ENCODE measurements around the gene NR2F1. TPM values are rescaled to one million over a fixed set of nuclear protein-coding genes. Genes with fewer than 3 reads are reported as not detected.

Gene NR2F1
- total and polyA plus RNA-seq, 2 experiments from 2014 or later, result not detected

DNA sequence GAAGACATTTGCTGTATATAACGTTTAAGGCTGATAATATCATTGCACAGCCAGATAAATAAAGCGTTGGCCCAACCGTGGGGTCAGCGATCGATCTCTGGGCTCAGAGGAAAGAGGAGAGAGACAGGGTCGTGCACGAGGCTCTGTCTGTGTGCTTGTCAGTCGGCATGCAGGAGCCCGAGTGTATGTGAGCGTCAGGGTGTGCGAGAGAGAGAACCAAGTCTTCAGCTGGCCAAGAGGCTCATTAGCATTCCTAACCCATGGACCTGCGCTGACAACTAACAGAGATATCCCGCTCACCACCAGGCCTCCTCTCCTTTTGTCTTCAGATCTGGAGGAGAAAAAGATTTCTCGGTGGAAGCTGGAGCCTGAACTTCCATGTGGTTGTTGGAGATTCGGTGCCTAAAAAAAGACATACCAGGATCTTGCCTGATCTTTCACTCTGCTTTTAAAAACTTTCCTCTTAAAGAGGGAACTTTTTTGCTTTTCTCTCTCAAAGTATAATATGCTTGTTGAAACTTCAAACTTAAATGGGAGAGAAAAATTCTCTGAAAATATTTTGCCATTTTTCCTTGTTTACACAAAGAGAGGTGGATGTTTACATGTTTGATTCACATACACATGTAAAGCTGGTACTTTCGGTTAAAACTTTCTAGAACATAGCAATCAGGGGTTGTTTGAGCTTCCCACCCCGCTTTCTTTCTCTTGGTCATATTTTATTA lies 16.5 kb downstream of the NR2F1 start (continued):
- TF ChIP-seq, protein P1, sequence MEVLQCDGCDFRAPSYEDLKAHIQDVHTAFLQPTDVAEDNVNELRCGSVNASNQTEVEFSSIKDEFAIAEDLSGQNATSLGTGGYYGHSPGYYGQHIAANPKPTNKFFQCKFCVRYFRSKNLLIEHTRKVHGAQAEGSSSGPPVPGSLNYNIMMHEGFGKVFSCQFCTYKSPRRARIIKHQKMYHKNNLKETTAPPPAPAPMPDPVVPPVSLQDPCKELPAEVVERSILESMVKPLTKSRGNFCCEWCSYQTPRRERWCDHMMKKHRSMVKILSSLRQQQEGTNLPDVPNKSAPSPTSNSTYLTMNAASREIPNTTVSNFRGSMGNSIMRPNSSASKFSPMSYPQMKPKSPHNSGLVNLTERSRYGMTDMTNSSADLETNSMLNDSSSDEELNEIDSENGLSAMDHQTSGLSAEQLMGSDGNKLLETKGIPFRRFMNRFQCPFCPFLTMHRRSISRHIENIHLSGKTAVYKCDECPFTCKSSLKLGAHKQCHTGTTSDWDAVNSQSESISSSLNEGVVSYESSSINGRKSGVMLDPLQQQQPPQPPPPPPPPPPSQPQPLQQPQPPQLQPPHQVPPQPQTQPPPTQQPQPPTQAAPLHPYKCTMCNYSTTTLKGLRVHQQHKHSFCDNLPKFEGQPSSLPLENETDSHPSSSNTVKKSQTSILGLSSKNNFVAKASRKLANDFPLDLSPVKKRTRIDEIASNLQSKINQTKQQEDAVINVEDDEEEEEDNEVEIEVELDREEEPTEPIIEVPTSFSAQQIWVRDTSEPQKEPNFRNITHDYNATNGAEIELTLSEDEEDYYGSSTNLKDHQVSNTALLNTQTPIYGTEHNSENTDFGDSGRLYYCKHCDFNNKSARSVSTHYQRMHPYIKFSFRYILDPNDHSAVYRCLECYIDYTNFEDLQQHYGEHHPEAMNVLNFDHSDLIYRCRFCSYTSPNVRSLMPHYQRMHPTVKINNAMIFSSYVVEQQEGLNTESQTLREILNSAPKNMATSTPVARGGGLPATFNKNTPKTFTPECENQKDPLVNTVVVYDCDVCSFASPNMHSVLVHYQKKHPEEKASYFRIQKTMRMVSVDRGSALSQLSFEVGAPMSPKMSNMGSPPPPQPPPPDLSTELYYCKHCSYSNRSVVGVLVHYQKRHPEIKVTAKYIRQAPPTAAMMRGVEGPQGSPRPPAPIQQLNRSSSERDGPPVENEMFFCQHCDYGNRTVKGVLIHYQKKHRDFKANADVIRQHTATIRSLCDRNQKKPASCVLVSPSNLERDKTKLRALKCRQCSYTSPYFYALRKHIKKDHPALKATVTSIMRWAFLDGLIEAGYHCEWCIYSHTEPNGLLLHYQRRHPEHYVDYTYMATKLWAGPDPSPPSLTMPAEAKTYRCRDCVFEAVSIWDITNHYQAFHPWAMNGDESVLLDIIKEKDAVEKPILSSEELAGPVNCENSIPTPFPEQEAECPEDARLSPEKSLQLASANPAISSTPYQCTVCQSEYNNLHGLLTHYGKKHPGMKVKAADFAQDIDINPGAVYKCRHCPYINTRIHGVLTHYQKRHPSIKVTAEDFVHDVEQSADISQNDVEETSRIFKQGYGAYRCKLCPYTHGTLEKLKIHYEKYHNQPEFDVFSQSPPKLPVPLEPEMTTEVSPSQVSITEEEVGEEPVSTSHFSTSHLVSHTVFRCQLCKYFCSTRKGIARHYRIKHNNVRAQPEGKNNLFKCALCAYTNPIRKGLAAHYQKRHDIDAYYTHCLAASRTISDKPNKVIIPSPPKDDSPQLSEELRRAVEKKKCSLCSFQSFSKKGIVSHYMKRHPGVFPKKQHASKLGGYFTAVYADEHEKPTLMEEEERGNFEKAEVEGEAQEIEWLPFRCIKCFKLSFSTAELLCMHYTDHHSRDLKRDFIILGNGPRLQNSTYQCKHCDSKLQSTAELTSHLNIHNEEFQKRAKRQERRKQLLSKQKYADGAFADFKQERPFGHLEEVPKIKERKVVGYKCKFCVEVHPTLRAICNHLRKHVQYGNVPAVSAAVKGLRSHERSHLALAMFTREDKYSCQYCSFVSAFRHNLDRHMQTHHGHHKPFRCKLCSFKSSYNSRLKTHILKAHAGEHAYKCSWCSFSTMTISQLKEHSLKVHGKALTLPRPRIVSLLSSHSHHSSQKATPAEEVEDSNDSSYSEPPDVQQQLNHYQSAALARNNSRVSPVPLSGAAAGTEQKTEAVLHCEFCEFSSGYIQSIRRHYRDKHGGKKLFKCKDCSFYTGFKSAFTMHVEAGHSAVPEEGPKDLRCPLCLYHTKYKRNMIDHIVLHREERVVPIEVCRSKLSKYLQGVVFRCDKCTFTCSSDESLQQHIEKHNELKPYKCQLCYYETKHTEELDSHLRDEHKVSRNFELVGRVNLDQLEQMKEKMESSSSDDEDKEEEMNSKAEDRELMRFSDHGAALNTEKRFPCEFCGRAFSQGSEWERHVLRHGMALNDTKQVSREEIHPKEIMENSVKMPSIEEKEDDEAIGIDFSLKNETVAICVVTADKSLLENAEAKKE (CRISPR knock-in tag; IDR thresholded peaks at IDR 0.05), result no peak
- no peak for TF ChIP-seq CREB1 (CRISPR knock-in tag; IDR thresholded peaks at IDR 0.05; ENCODE audit: low read depth)

DNA sequence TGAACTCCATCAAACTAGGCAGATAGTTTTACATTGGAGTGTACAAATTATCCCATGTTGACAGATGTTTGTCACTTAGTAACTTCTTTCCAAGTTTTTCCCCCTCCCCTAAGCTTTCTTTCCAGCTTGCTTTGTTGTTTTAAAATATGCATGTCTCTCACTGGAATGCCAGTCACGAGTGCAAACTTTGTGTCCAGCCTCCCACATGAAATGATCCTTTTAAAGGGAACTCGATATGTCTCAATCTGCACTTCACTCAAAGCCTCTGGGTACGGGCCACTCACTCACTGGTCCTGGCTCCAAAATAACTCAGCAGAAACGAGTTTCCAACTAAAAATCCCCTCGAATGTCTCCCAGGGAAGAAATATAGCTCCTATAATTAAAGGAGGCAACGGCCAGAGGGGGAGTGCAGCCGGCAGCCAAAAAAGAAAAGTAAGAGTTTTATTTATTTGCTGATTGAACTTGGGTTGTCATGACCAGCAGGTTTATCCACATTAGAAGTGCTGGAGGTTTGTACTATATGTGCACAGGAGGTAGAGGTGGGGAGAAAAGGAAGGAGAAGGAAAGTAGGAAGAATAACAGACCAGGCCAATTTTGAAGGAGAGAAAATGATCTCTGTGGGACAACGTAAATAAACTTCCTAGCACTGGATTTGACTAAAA lies 17.5 kb downstream of the NR2F1 start:
- H3K9me2 ChIP-seq (ENCODE audit: insufficient read depth), result no peaks in the 10 kb centered on the region
- Mint-ChIP-seq H3K4me1 (peaks cover 37% of the 10 kb centered on the region), H3K4me3 (no peak overlapping the region), H3K27ac (no peak overlapping the region), H3K9me3 (peaks cover 7% of the 10 kb centered on the region; the same call in 2 of the 3 replicates), H3K27me3 (ENCODE audit: insufficient read depth, low read depth, poor library complexity) (no peaks in the 10 kb centered on the region), H3K36me3 (ENCODE audit: low read depth) (peaks cover 3% of the 10 kb centered on the region; the same call in 2 of the 3 replicates)
- peak overlapping the region; percentile 18; the same call in 1 of the 2 replicates for H3K4me3 ChIP-seq
- peak overlapping the region; percentile 60; the same call in 1 of the 2 replicates for H3K4me2 ChIP-seq
- peaks cover 40% of the 10 kb centered on the region for H3F3A ChIP-seq (replicated peaks; ENCODE audit: low read depth)
- ATAC-seq, result no peak
- no peaks in the 10 kb centered on the region for H3K79me2 ChIP-seq (replicated peaks; ENCODE audit: insufficient read depth)
- no peak overlapping the region for H3K27ac ChIP-seq (ENCODE audit: low read depth)
- peak; percentile 71 for TF ChIP-seq EZH2 (IDR thresholded peaks at IDR 0.05; ENCODE audit: low read depth, unreplicated experiment)
- TF ChIP-seq STAT1 (IDR thresholded peaks at IDR 0.05; ENCODE audit: unreplicated experiment), result no peak
- TF ChIP-seq, protein P2, sequence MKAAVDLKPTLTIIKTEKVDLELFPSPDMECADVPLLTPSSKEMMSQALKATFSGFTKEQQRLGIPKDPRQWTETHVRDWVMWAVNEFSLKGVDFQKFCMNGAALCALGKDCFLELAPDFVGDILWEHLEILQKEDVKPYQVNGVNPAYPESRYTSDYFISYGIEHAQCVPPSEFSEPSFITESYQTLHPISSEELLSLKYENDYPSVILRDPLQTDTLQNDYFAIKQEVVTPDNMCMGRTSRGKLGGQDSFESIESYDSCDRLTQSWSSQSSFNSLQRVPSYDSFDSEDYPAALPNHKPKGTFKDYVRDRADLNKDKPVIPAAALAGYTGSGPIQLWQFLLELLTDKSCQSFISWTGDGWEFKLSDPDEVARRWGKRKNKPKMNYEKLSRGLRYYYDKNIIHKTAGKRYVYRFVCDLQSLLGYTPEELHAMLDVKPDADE (IDR thresholded peaks at IDR 0.05), result no peak
- H3K27me3 ChIP-seq (ENCODE audit: insufficient read depth), result peaks cover 100% of the 10 kb centered on the region
- H3K36me3 ChIP-seq (ENCODE audit: insufficient read depth), result no peaks in the 10 kb centered on the region
- peaks cover 35% of the 10 kb centered on the region for H4K20me1 ChIP-seq (replicated peaks; ENCODE audit: insufficient read depth)
- no peak for DNase-seq (ENCODE audit: low spot score)
- peaks cover 75% of the 10 kb centered on the region for H3K4me1 ChIP-seq (ENCODE audit: insufficient read depth)
- no peak overlapping the region for H2AFZ ChIP-seq
